Neutrophil (primary cell): ENCODE measurements around the gene PIGS.
"Not testable (repeated sequence)": the region's sequence is repeated elsewhere in the genome, so short reads cannot be mapped to it uniquely, and the experiment has no call there.

Experiments used
- H3K27ac ChIP-seq: fragments of 200-600 bp; sonication (generic); 2 replicates; pipeline ENCODE4 v1.5.1; 2016; ENCODE audit warnings: mild to moderate bottlenecking, moderate library complexity
- H3K27me3 ChIP-seq: fragments of 200-600 bp; sonication (generic); 2 replicates; pipeline ENCODE4 v1.6.0; 2016; ENCODE audit warnings: mild to moderate bottlenecking
- H3K36me3 ChIP-seq: fragments of 200-600 bp; sonication (generic); 2 replicates; pipeline ENCODE4 v1.5.1; 2017
- H3K4me1 ChIP-seq, 2 experiments: fragments of 200-600 bp in 1 of 2; sonication (generic) in 1 of 2; 1 replicate in 1 of 2; 2 replicates in 1 of 2; pipeline versions ENCODE4 v1.5.1 to v1.6.1; 2013 to 2016; ENCODE audit warnings: low read depth in 1 of 2, low read length in 1 of 2, mild to moderate bottlenecking in 1 of 2, moderate library complexity in 1 of 2; ENCODE audit not compliant: control insufficient read depth in 1 of 2, insufficient read depth in 1 of 2
- H3K4me3 ChIP-seq, 2 experiments: fragments of 200-600 bp in 1 of 2; sonication (generic) in 1 of 2; 1 replicate in 1 of 2; 2 replicates in 1 of 2; pipeline ENCODE4 v1.5.1; 2013 to 2016; ENCODE audit warnings: low read depth in 1 of 2, low read length in 1 of 2, mild to moderate bottlenecking in 1 of 2, moderate library complexity in 1 of 2
- H3K9me3 ChIP-seq: fragments of 200-600 bp; sonication (generic); 2 replicates; pipeline ENCODE4 v1.5.1; 2016
- CTCF ChIP-seq: fragments of 200-600 bp; sonication (generic); IDR thresholded peaks from 2 replicates; pipeline ENCODE4 v1.5.1; 2016; ENCODE audit warnings: antibody characterized with exemption

Gene PIGS

GRCh38 chr17:28613931-28614381, 42.6 kb upstream of the PIGS start, which contains the start of gene RSKR:
RSKR (minus strand) TSS chr17:28614185; CDS start chr17:28614161, 24 bp downstream.
- no peak within 1 kb of the TSS for H3K4me3 ChIP-seq
- H3K36me3 ChIP-seq = peaks cover 80% of the 10 kb centered on the region
- no peak within 1 kb of the TSS for H3K27ac ChIP-seq

GRCh38 chr17:28612936-28613872, 41.9 kb upstream of the PIGS start:
- Histone ChIP-seq H3K27me3 (no peaks in the 10 kb centered on the region), H3K27ac (no peak overlapping the region), H3K4me1 (no peaks in the 10 kb centered on the region), H3K4me3 (no peak overlapping the region), H3K36me3 (peaks cover 78% of the 10 kb centered on the region), H3K9me3 (no peaks in the 10 kb centered on the region)
- no peak for TF ChIP-seq CTCF

More at GRCh38 chr17:28613931-28614381, 42.6 kb upstream of the PIGS start, which contains the start of gene RSKR:
- Histone ChIP-seq H3K9me3 (no peaks in the 10 kb centered on the region), H3K27me3 (no peaks in the 10 kb centered on the region), H3K4me1 (no peaks in the 10 kb centered on the region)
- TF ChIP-seq CTCF = no peak

- no peak overlapping the region for H3K27ac ChIP-seq
- peaks cover 73% of the 10 kb centered on the region for H3K36me3 ChIP-seq
- no peak overlapping the region for H3K4me3 ChIP-seq
- no peak for TF ChIP-seq CTCF
- no peaks in the 10 kb centered on the region for H3K9me3 ChIP-seq
- no peaks in the 10 kb centered on the region for H3K27me3 ChIP-seq
- H3K4me1 ChIP-seq = no peaks in the 10 kb centered on the region
Measured at GRCh38 chr17:28612531-28612930, 41.2 kb upstream of the PIGS start.

- Histone ChIP-seq H3K27me3 (no peaks in the 10 kb centered on the region), H3K9me3 (no peaks in the 10 kb centered on the region), H3K4me1 (no peaks in the 10 kb centered on the region), H3K36me3 (peaks cover 59% of the 10 kb centered on the region), H3K4me3 (no peak overlapping the region), H3K27ac (no peak overlapping the region)
- TF ChIP-seq CTCF = no peak
Measured at GRCh38 chr17:28610376-28610775, 39.1 kb upstream of the PIGS start.

- H3K4me1 ChIP-seq, H3K27ac ChIP-seq, H3K27me3 ChIP-seq, H3K9me3 ChIP-seq, H3K4me3 ChIP-seq: not testable (repeated sequence)
- peaks cover 25% of the 10 kb centered on the region for H3K36me3 ChIP-seq
Measured at GRCh38 chr17:28604031-28604430, 32.7 kb upstream of the PIGS start.
